ENCODE results near the gene ARHGAP24. TPM values are rescaled to one million over a fixed set of nuclear protein-coding genes. Genes with fewer than 3 reads are reported as not detected.

The ARHGAP24 gene
- total RNA-seq, 4 donors from 2014 or later = 17.8 to 65.2 (median 27.2) TPM

DNA sequence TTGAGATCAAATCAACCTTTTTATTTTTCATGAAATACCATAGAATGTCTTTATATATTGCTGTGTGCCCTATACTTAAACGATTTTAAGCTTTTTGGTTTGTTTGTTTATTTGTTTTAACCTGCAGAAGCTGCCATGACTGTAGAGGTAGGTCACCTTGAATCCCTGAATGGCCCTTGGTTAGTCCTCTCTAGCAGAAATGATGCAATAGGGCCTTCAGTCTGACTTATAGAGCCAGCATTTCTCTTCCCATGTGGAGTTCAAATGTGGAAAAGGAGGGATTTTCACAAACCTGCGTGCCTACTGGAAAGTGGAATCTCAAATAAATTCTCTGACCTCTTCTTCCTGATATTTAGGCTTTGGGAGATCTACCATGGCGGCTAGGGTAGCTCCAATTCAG is 557.0 kb downstream of the ARHGAP24 start:
- Histone ChIP-seq H3K4me1 (peaks cover 26% of the 10 kb centered on the region), H3K9me3 (no peaks in the 10 kb centered on the region), H3K27ac (peak overlapping the region; percentile 86), H3K36me3 (no peaks in the 10 kb centered on the region), H3K4me3 (no peak overlapping the region), H3K27me3 (no peaks in the 10 kb centered on the region)
- WGBS = 87% methylated on average over 3 of the region's 3 CpGs
- TF ChIP-seq CTCF (IDR thresholded peaks at IDR 0.05) (no peak), POLR2A (IDR thresholded peaks at IDR 0.05) (no peak), POLR2AphosphoS5 (IDR thresholded peaks at IDR 0.05) (no peak), EP300 (IDR thresholded peaks at IDR 0.05) (no peak)
- no peak for DNase-seq (ENCODE audit: low spot score in 2 of 2)

DNA sequence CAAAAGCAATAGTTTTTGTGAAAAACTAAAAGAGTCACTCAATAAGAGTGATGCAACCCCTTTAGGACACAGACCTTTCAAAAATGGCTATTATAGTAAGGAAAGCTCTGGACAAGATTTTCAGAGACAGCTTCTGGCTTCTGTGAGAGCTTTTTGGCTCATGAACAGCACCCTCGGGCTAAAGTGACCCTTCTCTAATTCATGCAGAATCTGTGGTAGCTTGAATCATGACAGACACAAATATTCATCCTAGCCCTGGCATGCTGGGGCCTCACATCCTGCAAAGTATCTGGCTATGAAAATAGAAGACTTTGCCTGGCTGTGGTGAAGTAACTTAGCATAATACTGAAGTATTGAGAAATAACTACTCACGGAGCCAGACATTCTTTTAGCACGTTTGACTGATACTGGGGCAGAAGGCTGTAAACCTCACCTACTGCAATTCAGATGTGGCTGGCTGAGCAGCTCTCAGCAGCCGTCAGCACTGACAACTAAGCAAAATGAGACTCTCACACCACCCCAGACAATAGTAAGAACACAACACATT is 557.6 kb downstream of the ARHGAP24 start:
- TF ChIP-seq POLR2AphosphoS5 (IDR thresholded peaks at IDR 0.05) = no peak
- TF ChIP-seq EP300 (IDR thresholded peaks at IDR 0.05) = no peak
- no peak for TF ChIP-seq CTCF (IDR thresholded peaks at IDR 0.05)
- Histone ChIP-seq H3K9me3 (no peaks in the 10 kb centered on the region), H3K36me3 (no peaks in the 10 kb centered on the region), H3K4me3 (peak overlapping the region; percentile 18), H3K27me3 (no peaks in the 10 kb centered on the region), H3K4me1 (peaks cover 26% of the 10 kb centered on the region), H3K27ac (peak overlapping the region; percentile 86)
- DNase-seq (ENCODE audit: low spot score in 2 of 2) = no peak
- WGBS = 9% methylated on average over 4 of the region's 4 CpGs

DNA sequence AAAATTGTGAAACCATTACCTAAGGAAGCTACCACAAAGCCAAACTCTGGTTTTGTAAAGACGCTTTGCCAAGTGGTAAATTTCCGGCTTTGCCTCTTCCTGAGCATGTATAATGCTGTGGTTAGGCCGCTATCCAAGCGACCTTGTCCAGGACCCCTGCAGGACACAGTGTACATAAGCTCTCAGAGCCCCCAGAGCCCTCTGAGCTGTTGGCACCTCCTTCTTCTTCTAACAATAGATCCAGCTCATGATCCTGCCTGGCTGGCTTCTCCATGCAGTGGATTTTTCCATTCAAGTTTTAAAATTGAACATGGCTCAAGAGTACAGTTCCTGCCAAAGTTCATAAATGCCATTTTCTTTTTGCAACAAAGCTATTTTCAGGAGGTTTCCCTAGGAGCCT is 558.2 kb downstream of the ARHGAP24 start:
- WGBS = 30% methylated on average over 4 of the region's 4 CpGs
- TF ChIP-seq POLR2AphosphoS5 (IDR thresholded peaks at IDR 0.05) (no peak), EP300 (IDR thresholded peaks at IDR 0.05) (no peak), POLR2A (IDR thresholded peaks at IDR 0.05) (no peak), CTCF (IDR thresholded peaks at IDR 0.05) (no peak)
- no peaks in the 10 kb centered on the region for H3K36me3 ChIP-seq
- H3K9me3 ChIP-seq = no peaks in the 10 kb centered on the region
- peaks cover 26% of the 10 kb centered on the region for H3K4me1 ChIP-seq
- DNase-seq (ENCODE audit: low spot score in 2 of 2) = peak in 1 of 2 donors; percentile 63
- peak overlapping the region; percentile 18 for H3K4me3 ChIP-seq
- H3K27me3 ChIP-seq = no peaks in the 10 kb centered on the region
- peak overlapping the region; percentile 86 for H3K27ac ChIP-seq

DNA sequence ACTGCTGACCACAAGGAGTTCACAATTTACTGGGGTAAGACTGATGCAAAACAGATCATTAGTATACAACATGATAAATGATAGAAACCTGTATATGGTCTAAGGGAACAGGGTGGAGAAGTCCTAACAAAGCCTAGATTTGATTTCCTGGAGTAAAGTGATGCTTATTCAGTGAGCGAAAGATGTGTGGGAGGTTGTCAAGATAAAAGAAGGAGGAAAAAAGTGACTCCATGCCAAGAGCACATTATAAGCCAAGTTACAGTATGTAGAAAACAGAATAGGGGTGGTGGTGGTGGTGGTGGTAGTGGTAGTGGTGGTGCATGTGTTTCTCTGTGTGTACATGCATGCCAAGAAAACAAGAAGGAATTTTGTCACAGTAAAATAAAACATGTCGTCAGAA is 559.7 kb downstream of the ARHGAP24 start:
- Histone ChIP-seq H3K9me3 (no peaks in the 10 kb centered on the region), H3K4me3 (no peak overlapping the region), H3K36me3 (no peaks in the 10 kb centered on the region), H3K4me1 (peaks cover 26% of the 10 kb centered on the region), H3K27ac (no peak overlapping the region), H3K27me3 (no peaks in the 10 kb centered on the region)
- TF ChIP-seq EP300 (IDR thresholded peaks at IDR 0.05) (no peak), CTCF (IDR thresholded peaks at IDR 0.05) (no peak), POLR2A (IDR thresholded peaks at IDR 0.05) (no peak), POLR2AphosphoS5 (IDR thresholded peaks at IDR 0.05) (no peak)
- DNase-seq (ENCODE audit: low spot score in 2 of 2) = no peak
- WGBS = 92% methylated on average over 2 of the region's 2 CpGs

GRCh38 chr4:86035688-86036087 is 560.7 kb downstream of the ARHGAP24 start:
- DNase-seq (ENCODE audit: low spot score in 2 of 2) = no peak
- peaks cover 26% of the 10 kb centered on the region for H3K4me1 ChIP-seq
- H3K27ac ChIP-seq = no peak overlapping the region
- H3K9me3 ChIP-seq = no peaks in the 10 kb centered on the region
- H3K4me3 ChIP-seq = no peak overlapping the region
- TF ChIP-seq POLR2AphosphoS5 (IDR thresholded peaks at IDR 0.05) = no peak
- TF ChIP-seq CTCF (IDR thresholded peaks at IDR 0.05) = no peak
- no peak for TF ChIP-seq POLR2A (IDR thresholded peaks at IDR 0.05)
- TF ChIP-seq EP300 (IDR thresholded peaks at IDR 0.05) = no peak
- H3K27me3 ChIP-seq = no peaks in the 10 kb centered on the region
- no peaks in the 10 kb centered on the region for H3K36me3 ChIP-seq
- 88% methylated on average over 1 of the region's 1 CpG for WGBS
